RPMI7951 (cell line): ENCODE results near the gene HSD3B7. TPM values are rescaled to one million over a fixed set of nuclear protein-coding genes. Genes with fewer than 3 reads are reported as not detected.
A peak's percentile ranks its signal among the peaks of the same experiment; 100 is the strongest.
"Not testable (repeated sequence)": the region's sequence is repeated elsewhere in the genome, so short reads cannot be mapped to it uniquely, and the experiment has no call there.

ENCODE experiments used
- DNase-seq: peaks from one replicate; pipeline ENCODE4 v3.0.0-alpha.2; 2012; ENCODE audit warnings: low read depth
- total RNA-seq: library from RNA; depleted of rRNA; stranded (reverse); fragments of >200 nt; shearing (Covaris generic); gene quantifications from 2 replicates; pipeline ENCODE4 v1.2.3, GENCODE V29; 2014

HSD3B7 gene
- total RNA-seq, 1 experiment from 2014 or later: 10.9 TPM

GRCh38 chr16:30998852-30999761 is 14.1 kb downstream of the HSD3B7 start:
- no peak for DNase-seq

GRCh38 chr16:31000671-31001382 is 15.8 kb downstream of the HSD3B7 start:
- DNase-seq: no peak

GRCh38 chr16:31001507-31002249 is 16.7 kb downstream of the HSD3B7 start:
- DNase-seq: no peak

- DNase-seq: no peak
Measured at GRCh38 chr16:31002250-31002700, 17.3 kb downstream of the HSD3B7 start.

- DNase-seq: no peak
Measured at GRCh38 chr16:31002862-31003341, 17.9 kb downstream of the HSD3B7 start.

GRCh38 chr16:31003744-31004143 is 18.7 kb downstream of the HSD3B7 start:
- no peak for DNase-seq

GRCh38 chr16:31004658-31005057 is 19.7 kb downstream of the HSD3B7 start:
- no peak for DNase-seq

GRCh38 chr16:31005350-31006085 is 20.5 kb downstream of the HSD3B7 start:
- DNase-seq: no peak

GRCh38 chr16:31006086-31006385 is 21.0 kb downstream of the HSD3B7 start:
- DNase-seq: no peak

GRCh38 chr16:31006589-31006988 is 21.6 kb downstream of the HSD3B7 start:
- no peak for DNase-seq

GRCh38 chr16:31007684-31008083 is 22.7 kb downstream of the HSD3B7 start:
- no peak for DNase-seq

GRCh38 chr16:31008149-31008548 is 23.1 kb downstream of the HSD3B7 start:
- DNase-seq: peak; percentile 64

GRCh38 chr16:31008551-31008950 is 23.5 kb downstream of the HSD3B7 start:
- DNase-seq: no peak

GRCh38 chr16:31009120-31009519 is 24.1 kb downstream of the HSD3B7 start:
- no peak for DNase-seq

GRCh38 chr16:31009894-31010584 is 25.0 kb downstream of the HSD3B7 start:
- DNase-seq: no peak

GRCh38 chr16:31010585-31011325 is 25.7 kb downstream of the HSD3B7 start, which contains the start of gene STX1B:
STX1B (minus strand) TSS chr16:31010638; CDS start chr16:31010396, 242 bp downstream.
- no peak for DNase-seq

- not testable (repeated sequence) for DNase-seq
Measured at GRCh38 chr16:31011815-31012214, 26.8 kb downstream of the HSD3B7 start.

GRCh38 chr16:31013292-31013691 is 28.3 kb downstream of the HSD3B7 start:
- DNase-seq: not testable (repeated sequence)

- DNase-seq: peak; percentile 19
Measured at GRCh38 chr16:31016018-31016417, 31.0 kb downstream of the HSD3B7 start.

- DNase-seq: not testable (repeated sequence)
Measured at GRCh38 chr16:31017756-31018155, 32.7 kb downstream of the HSD3B7 start.
